ENCODE results near the gene CLEC11A.

- TF ChIP-seq CTCF (IDR thresholded peaks at IDR 0.05) (no peak), POLR2A (IDR thresholded peaks at IDR 0.05) (no peak)
Measured at GRCh38 chr19:50719566-50719965, 3.6 kb upstream of the CLEC11A start, which contains the start of gene SHANK1.
